NCI-H146 (cell line): Measurements from ENCODE around the gene GPR52.

Source experiments
- DNase-seq: peaks from one replicate; lab custom pipeline; 2025; lab: John Stamatoyannopoulos, UW

Gene GPR52

DNA sequence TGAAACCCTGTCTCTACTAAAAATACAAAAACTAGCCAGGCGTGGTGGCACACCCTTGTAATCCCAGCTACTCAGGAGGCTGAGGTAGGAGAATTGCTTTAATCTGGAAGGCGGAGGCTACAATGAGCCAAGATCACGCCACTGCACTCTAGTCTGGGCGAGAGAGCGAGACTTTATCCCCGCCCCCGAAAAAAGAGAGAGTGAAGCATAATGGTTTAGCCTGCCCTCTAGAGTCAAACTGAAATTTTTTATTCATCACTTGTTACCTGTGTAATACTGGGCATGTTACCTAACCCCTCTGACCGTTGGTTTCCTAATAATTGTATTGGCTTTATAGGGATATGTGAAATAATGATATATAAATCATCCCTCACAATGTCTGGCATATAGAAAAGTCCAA, 18.8 kb downstream of the GPR52 start:
- no peak for DNase-seq

DNA sequence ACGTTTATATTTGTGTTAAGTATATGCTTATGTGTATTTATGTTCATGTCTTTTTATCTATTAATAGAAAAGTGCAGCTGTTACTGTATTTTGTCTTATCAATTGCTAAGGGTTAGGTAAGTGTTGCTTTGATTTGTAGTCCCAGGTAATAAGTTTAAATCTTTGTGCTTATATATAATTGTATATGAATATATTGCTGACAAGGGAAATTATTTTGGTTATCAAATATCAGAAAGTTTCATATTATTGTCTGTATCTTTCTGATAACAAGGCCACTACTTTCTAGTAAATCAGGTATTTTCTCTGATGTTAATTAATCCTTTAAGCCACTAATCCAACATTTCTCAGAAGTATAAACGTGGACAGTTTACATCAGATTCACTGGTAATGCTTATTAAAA, 21.3 kb downstream of the GPR52 start:
- DNase-seq: no peak

DNA sequence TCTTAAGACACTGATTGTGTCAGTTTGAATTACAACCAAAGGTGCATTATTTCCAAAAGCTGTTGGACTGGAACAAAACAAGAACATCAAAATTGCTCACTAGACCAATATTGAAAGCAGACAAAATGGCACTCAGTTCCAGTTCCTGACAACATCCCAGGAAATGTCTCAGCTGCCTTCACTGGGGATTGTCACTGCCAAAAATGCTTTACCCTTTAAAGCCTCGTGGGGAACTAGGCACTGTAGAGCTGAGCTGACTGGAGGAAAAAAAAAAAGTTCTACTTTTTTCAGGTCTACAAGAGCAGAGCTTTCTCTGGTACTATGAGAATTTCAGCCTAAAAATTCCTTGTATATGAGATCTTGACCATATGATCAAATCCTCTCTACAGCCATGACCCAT, 21.9 kb downstream of the GPR52 start:
- no peak for DNase-seq

DNA sequence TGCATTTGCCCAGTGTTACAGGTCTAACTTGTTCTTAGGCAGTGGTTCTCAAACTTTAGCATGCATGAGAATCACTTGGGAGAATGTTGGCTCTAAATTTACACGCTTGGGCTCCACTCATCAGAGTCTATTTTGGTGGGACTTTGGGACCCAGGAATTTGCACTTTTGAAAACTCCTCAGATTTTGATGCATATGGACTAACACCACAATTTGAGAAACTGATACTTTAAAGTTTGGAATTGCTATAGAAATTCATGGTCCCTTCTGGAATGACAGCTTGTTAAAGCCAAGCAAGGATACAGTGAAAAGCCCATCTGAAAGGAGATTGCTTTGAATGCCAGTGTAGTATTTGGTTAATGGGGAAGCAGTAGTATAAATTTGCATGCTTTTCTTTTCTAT, 31.5 kb downstream of the GPR52 start:
- DNase-seq: no peak

DNA sequence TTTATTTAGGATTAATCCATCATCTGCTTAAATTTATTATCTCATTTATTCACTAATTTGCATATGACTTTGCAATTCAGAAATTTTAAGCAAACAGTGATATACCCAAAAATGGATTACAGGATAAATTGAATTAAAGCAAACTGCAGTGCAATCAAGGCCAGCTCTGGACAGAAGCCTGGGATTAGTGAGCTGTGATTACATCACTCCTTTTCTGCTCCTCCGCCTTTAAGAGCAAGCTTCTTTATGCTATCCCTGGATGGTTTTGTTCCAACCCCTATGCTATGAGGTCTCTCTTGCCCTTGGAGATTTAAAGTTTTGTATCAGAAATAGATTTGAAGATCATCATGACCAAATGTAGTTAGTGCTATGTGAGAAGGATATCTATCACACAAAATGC, 32.6 kb downstream of the GPR52 start:
- DNase-seq: no peak

DNA sequence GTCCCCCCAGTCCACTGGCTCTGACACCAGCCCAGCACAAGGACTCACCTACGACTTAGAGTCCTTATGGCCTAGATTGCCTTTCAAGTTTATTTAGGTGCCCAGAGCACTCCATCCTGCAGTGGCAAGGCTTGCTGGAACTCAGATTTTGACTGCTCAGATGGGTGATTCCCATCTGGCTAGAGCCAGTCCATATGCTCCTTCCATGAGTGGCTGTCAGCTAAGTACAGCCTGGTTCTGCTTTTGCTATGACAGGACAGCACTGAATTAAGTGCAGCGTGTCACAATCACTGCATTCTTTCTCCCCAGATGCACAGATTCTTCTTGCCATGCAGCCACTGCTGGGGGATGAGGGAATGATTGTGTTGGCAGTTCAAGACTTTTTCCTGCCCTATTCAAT, 43.8 kb downstream of the GPR52 start:
- DNase-seq: no peak

DNA sequence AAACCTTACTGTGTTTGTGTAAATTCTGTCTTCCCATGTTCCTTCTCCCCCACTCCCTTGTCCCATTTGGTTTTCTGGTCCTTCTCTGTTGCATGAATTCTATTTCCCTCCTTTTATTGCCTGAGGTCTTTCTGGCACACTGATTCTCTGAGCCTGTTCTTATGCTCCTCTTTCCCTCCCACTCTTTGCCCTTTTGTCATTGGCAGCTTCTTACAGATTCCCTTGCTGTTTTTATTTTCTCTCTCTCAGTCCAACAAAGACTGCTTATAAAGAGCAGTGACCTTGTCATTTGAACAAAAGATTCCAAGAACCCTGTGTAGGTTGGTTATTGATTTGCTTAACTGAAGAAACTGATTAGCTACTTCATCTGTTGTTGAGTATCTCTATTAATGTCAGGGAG, 49.7 kb downstream of the GPR52 start:
- no peak for DNase-seq
